Gastroesophageal sphincter (tissue), 4 donors: ENCODE results near the gene SLFN13. TPM values are rescaled to one million over a fixed set of nuclear protein-coding genes. Genes with fewer than 3 reads are reported as not detected.

Experiments used
- ATAC-seq: fragments of 150-250 bp; one replicate; pipeline ENCODE4 v1.9.1; 2016; ENCODE audit warnings: mild to moderate bottlenecking, moderate library complexity
- H3K27ac ChIP-seq, 4 donors: fragments of 200-600 bp; sonication (generic) in 3 of 4; 1 replicate in 3 of 4; 2 replicates in 1 of 4; pipeline ENCODE4 v1.5.1; 2016 to 2019
- H3K27me3 ChIP-seq: fragments of 200-600 bp; sonication (generic); one replicate; pipeline ENCODE4 v1.5.1; 2019
- H3K36me3 ChIP-seq, 2 donors: fragments of 200-600 bp; sonication (generic); one replicate each; pipeline ENCODE4 v1.5.1; 2019; ENCODE audit warnings: control low read depth in 1 of 2
- H3K4me1 ChIP-seq, 3 donors: fragments of 200-600 bp; sonication (generic); 1 replicate in 2 of 3; 2 replicates in 1 of 3; pipeline ENCODE4 v1.5.1; 2016 to 2019; ENCODE audit warnings: control low read depth in 2 of 3
- H3K4me3 ChIP-seq, 2 donors: fragments of 200-600 bp; sonication (generic); one replicate each; pipeline ENCODE4 v1.5.1; 2019; ENCODE audit warnings: mild to moderate bottlenecking in 1 of 2, moderate library complexity in 1 of 2
- H3K9me3 ChIP-seq, 3 donors: fragments of 200-600 bp; sonication (generic); one replicate each; pipeline ENCODE4 v1.5.1; 2017 to 2019; ENCODE audit warnings: control low read depth in 2 of 3
- CTCF ChIP-seq, 4 experiments: fragments of 200-600 bp in 2 of 4; fragments of 450-650 bp in 2 of 4; sonication (generic) in 1 of 4; IDR thresholded peaks; one replicate each; pipeline ENCODE4 v1.5.1; 2017 to 2019; ENCODE audit warnings: antibody characterized with exemption in 4 of 4, mild to moderate bottlenecking in 2 of 4, moderate library complexity in 2 of 4
- EP300 ChIP-seq: sonication (generic); formaldehyde crosslinking; IDR thresholded peaks from one replicate; pipeline ENCODE4 v1.6.1; 2017; ENCODE audit warnings: antibody characterized with exemption, mild to moderate bottlenecking
- POLR2A ChIP-seq, 2 donors: fragments of 450-650 bp; IDR thresholded peaks; one replicate each; pipeline ENCODE4 v1.6.1; 2017; ENCODE audit warnings: antibody characterized with exemption in 2 of 2, mild to moderate bottlenecking in 2 of 2, moderate library complexity in 1 of 2
- POLR2AphosphoS5 ChIP-seq: sonication (generic); formaldehyde crosslinking; IDR thresholded peaks from one replicate; pipeline ENCODE4 v1.6.1; 2017; ENCODE audit warnings: antibody characterized with exemption
- WGBS, 2 donors: methylation state at CpG; one replicate each; pipeline ENCODE4 v1.1.5; 2018; ENCODE audit warnings: low coverage in 1 of 2; 5-methylcytosine and 5-hydroxymethylcytosine counted together
- total RNA-seq, 4 donors: library from RNA; depleted of rRNA; stranded (reverse); fragments of >200 nt; gene quantifications; one replicate each; pipeline ENCODE4 v1.1.0, GENCODE V29; 2016

SLFN13 gene
- total RNA-seq, 4 donors from 2014 or later, result 1.9 to 12.3 (median 5.0) TPM

GRCh38 chr17:35489944-35490343 is 41.4 kb upstream of the SLFN13 start:
- H3K36me3 ChIP-seq, result no peaks in the 10 kb centered on the region
- no peak overlapping the region for H3K27ac ChIP-seq
- peaks cover 0 to 14% (median 0%) of the 10 kb centered on the region in 3 donors for H3K9me3 ChIP-seq
- no peak overlapping the region for H3K4me3 ChIP-seq
- TF ChIP-seq POLR2AphosphoS5, result no peak
- TF ChIP-seq EP300, result no peak
- TF ChIP-seq POLR2A (IDR thresholded peaks at IDR 0.05), result no peak
- no peak for TF ChIP-seq CTCF (IDR thresholded peaks at IDR 0.05)
- peaks cover 95% of the 10 kb centered on the region for H3K27me3 ChIP-seq
- H3K4me1 ChIP-seq, result peaks cover 0 to 21% (median 10%) of the 10 kb centered on the region in 3 donors
- 5 to 8% methylated on average over 6 to 18 of the region's 18 CpGs for WGBS, 2 donors
- no peak for ATAC-seq

DNA sequence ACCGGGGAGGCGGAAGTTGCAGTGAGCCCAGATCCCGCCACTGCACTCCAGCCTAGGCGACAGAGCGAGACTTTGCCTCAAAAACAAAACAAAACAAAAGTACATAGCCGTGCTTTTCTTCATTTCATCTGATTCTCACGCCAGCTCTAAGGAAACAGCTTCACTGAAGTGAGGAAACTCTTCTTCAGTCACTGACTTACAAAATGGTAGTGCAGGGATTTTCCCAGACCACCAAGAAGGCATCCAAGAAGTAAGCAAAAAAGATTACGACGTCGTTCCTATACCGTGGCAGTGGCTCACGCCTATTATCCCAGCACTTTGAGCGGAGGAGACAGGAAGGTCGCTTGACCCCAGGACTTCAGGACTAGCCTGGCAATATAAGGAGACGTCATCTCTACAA is 40.4 kb upstream of the SLFN13 start:
- ATAC-seq, result no peak
- H3K36me3 ChIP-seq, result no peaks in the 10 kb centered on the region
- WGBS, 2 donors, result 13 to 16% methylated on average over 6 to 9 of the region's 15 CpGs
- H3K4me1 ChIP-seq, result peaks cover 0 to 21% (median 10%) of the 10 kb centered on the region in 3 donors
- H3K4me3 ChIP-seq, result no peak overlapping the region
- H3K27me3 ChIP-seq, result peaks cover 92% of the 10 kb centered on the region
- peaks cover 0 to 14% (median 0%) of the 10 kb centered on the region in 3 donors for H3K9me3 ChIP-seq
- no peak overlapping the region for H3K27ac ChIP-seq
- no peak for TF ChIP-seq EP300
- no peak for TF ChIP-seq POLR2AphosphoS5
- TF ChIP-seq POLR2A (IDR thresholded peaks at IDR 0.05), result no peak
- TF ChIP-seq CTCF (IDR thresholded peaks at IDR 0.05), result no peak

- Histone ChIP-seq H3K4me3 (peak overlapping the region; percentile 30 to 56), H3K4me1 (peaks cover 0 to 21% (median 10%) of the 10 kb centered on the region in 3 donors), H3K27ac (peak overlapping the region in 1 of 4 donors; percentile 49), H3K27me3 (peaks cover 86% of the 10 kb centered on the region), H3K36me3 (no peaks in the 10 kb centered on the region), H3K9me3 (peaks cover 0 to 14% (median 0%) of the 10 kb centered on the region in 3 donors)
- TF ChIP-seq CTCF (IDR thresholded peaks at IDR 0.05) (no peak), POLR2AphosphoS5 (no peak), EP300 (no peak), POLR2A (IDR thresholded peaks at IDR 0.05) (no peak)
- peak; percentile 34 for ATAC-seq
- 10 to 31% methylated on average over 13 to 22 of the region's 42 CpGs for WGBS, 2 donors
These were observed 38.6 kb upstream of the SLFN13 start for GRCh38 chr17:35486920-35487732.

DNA sequence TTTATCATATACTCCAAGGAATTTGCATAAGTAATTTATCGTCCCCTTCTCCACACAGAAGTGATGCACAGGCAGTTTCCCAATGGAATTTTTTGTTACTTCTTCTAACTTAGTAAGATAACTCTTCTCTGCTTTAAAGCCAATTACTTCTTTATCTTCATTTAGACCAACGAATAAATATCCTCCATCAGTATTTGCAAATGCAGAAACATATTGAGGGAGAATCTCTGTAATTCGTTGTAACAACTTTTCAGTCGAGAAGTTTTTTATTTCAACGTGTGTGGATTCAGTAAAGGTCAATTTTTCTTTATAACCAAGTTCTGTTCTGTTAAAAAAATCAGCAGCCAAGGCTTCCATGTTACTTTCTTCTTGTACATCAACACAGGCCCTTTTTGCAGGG is 30.7 kb upstream of the SLFN13 start:
- 60 to 67% methylated on average over 5 of the region's 5 CpGs for WGBS, 2 donors
- ATAC-seq, result no peak

More for the DNA sequence above, 30.7 kb upstream of the SLFN13 start:
- Histone ChIP-seq H3K9me3 (no peaks in the 10 kb centered on the region), H3K27ac (no peak overlapping the region), H3K36me3 (no peaks in the 10 kb centered on the region), H3K4me1 (no peaks in the 10 kb centered on the region), H3K27me3 (peaks cover 76% of the 10 kb centered on the region), H3K4me3 (no peak overlapping the region)
- TF ChIP-seq CTCF (IDR thresholded peaks at IDR 0.05), result no peak
- no peak for TF ChIP-seq POLR2A (IDR thresholded peaks at IDR 0.05)
- TF ChIP-seq POLR2AphosphoS5, result no peak
- no peak for TF ChIP-seq EP300
